HG03457 (cell line): ENCODE data around the gene PVRIG.
"Not testable (repeated sequence)": the region's sequence is repeated elsewhere in the genome, so short reads cannot be mapped to it uniquely, and the experiment has no call there.

Source experiments
- ATAC-seq: cut with Tn5 transposase; IDR thresholded peaks from one replicate; pipeline ENCODE4 v1.9.1; 2021; ENCODE audit warnings: moderate number of reproducible peaks; ENCODE audit not compliant: unreplicated experiment

Gene PVRIG

DNA sequence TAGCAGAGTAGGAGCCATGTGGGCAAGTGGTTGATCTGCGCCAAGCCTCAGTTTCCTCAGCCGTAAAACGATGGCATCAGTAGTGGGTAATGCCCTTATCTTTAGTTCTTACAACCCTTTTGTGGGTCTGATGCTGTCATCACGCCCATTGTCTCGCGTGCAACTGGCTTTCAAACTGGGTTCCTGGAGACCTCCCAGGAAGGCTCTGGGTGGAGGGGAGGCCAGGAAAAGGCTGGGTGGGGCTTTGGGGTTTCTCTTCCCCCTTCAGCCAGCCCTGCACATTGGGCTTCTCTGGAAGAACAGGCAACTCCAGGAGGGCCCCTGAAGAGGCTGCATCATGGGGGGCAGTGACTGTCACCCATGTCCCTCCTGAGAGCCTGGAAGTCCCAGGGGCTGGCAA lies 5.1 kb downstream of the PVRIG start:
- ATAC-seq, result not testable (repeated sequence)

DNA sequence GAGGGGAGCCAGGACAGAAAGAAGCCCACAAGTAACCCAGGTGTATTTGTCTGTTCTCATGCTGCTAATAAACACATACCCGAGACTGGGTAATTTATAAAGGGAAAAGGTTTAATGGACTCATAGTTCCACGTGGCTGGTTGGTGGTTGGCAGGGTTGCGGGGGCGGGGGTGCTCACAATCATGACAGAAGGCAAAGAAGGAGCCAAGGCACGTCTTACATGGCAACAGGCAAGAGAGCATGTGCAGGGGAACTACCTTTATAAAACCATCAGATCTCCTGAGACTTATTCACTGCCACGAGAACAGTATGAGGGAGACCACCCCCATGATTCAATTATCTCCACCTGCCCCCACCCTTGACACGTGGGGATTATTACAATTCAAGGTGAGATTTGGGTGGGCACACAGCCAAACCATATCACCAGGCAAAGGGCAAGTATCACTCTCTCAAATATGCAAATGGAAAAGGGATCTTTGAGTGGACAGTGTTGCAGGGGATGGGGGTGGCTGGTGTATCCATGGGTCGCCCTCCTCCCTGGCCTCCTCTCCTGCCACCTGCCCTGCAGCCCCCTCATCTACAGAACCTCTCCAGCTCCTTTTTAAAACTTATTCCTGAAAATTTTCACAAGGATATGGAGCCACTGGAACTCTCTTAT lies 15.0 kb downstream of the PVRIG start:
- ATAC-seq, result not testable (repeated sequence)

DNA sequence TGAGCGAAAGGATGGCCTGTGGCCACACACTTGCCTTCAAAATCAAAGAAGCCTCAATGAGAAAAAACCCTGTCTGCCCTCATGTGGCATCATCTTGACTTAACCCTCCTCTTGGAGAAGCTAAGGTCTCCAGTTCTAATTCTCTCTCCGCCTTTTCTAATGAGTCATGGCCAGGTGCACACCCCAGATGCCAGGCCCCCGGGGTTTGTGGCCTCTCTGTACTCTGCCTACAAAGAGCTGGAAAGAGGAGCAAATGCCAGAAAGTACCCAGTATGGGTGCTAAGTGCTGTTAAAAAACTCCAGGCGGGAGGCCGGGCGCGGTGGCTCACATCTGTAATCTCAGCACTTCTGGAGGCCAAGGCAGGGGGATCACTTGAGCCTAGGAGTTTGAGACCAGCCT lies 20.2 kb downstream of the PVRIG start:
- ATAC-seq, result not testable (repeated sequence)

DNA sequence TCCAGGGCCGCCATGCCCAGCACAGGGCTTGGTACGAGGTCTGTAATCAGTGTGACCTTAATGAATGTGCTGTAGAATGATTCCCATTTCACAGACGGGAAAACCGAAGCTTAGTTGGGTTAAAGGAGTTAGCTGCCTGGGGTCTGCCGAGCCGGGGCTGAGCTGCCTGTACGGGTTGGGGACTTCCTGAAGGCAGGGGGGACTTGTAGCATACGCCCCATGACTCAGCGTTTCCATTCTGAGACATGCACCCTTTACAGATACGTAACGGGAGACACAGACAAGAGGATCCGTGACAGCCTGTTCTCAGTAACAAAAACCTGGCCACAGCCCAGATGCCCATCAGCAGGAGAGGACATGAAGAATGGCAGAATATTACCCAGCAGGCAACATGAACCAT lies 23.6 kb downstream of the PVRIG start:
- ATAC-seq, result not testable (repeated sequence)

DNA sequence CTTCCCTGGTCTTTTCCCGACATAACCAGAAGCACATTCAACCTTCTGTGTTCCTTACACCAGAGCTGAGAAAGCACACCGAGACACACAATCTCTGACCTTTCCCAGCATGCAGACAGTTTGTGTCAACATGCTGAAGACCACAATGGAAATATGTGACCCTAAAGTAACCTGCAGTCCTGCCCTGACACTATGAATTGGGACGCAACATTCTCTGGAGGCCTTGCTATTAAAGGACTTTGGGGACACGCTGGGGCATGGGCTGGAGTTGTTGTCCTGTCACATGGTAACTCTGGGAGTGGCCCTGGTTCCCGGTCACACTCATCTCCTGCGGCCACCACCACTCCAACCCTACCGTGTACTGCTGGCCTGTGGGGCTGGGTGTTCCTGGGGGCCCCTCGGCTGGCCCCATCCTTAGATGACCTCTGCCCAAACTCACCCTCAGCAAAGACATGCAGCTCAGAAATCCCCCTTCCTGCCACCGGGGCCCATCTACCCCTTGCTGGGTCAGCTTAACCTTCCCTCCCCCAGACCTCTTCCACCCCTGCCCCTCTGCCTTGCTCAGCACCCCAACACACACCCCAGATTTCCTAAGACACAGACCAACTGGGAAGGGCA lies 25.3 kb downstream of the PVRIG start:
- not testable (repeated sequence) for ATAC-seq

DNA sequence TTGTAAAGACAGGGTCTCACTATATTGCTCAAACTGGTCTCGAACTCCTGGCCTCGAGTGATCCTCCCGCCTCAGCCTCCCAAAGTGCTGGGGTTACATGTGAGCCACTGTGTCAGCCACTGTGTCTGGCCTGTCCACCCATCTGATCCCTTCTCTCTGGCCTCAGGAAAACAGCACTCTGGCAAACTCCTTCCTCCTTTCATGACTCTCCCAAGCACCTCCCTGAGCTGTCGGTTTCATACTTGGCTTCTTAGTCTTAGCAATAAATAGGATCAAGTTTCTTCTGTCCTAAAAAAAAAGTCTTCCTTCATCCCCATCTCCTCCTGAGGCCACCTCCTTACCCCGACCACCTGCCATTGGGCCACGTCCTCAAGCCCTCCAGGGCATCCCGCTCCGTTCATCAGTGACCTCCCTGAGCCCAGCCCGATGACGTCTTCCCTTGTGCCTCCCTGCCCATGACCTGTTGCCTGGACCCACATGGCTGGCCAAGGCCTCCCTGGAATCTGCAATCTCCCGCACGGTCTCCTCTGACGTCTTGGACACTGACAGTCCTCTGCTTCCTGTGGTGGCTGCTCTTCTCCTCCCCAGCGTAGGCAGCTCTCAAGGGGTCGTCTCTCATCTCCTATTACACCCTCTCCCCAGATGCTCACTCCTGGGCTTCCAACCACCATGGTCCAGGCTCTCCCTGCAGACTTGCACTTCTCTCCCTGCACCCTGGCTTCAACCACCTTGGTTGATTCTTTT lies 26.5 kb downstream of the PVRIG start:
- not testable (repeated sequence) for ATAC-seq

DNA sequence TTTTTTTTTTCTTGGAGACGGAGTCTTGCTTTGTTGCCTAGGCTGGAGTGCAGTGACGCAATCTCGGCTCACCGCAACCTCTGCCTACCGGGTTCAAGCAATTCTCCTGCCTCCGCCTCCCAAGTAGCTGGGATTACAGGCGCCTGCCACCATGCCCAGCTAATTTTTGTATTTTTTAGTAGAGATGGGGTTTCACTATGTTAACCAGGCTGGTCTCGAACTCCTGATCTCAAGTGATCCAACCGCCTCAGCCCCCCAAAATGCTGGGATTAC lies 27.1 kb downstream of the PVRIG start:
- not testable (repeated sequence) for ATAC-seq

DNA sequence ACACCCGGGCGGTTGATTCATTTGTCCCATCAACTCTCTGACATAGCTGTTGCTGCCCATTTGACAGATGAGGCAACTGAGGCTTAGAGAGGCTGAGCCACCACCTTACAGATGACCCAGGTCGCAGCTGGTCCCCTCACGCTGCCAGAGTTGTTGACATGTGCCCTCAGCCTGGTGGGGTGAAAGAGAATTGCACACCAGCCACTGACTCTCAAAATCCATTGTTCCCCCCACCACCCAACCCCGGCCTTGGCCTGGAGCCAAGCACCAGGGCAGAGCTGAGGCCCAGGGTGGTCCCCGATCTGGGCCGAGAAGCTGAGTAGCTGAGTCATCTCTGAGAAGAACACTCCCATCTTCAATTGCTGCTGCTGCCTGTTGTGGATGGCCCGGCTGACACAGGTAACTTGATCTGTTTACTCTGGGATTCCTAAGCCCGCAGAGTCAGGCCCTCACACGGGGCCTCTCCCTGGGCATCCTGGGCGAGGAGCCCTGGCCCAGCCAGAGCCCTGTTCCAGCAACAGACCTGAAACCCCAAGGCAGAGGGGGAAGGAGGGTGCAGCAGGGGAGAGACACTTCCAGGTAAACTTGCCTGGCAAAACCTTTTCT lies 27.5 kb downstream of the PVRIG start:
- no peak for ATAC-seq

DNA sequence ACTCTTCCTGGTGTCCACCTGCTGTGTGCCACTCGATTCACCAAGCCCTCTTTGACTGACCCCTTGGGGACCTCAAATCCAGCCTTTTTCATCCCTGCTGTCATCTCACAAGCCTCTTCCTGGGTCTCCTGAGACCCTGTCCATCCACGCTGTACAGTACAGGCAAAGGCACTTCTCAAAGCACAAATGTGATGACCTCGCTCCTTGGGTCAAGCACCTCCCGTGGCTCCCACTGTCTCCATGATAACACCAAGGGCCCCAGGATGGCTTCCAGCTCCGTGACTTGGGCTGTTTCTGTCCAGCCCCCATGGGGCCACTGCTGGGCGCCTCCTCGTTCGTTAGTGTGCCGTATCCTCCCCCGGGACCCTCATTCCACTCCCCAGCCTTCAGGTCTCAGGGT lies 28.7 kb downstream of the PVRIG start:
- no peak for ATAC-seq

DNA sequence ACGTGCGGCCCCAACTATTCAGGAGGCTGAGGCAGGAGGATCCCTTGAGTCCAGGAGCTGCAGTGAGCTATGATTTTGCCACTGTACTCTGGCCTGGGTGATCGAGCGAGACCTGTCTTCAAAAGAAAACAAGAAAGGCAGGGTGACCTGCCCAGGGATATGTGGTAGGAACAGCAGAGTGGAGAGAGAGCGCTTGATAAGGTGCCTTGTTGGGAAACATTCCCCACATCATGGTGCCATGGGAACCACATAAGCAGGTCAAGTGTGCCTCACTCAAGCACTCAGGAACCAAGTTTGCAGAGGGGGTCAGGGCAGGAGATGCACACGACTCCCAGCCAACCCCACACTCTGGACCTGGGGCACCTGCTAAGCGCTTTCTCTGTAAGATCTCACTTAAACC lies 37.3 kb downstream of the PVRIG start:
- no peak for ATAC-seq

DNA sequence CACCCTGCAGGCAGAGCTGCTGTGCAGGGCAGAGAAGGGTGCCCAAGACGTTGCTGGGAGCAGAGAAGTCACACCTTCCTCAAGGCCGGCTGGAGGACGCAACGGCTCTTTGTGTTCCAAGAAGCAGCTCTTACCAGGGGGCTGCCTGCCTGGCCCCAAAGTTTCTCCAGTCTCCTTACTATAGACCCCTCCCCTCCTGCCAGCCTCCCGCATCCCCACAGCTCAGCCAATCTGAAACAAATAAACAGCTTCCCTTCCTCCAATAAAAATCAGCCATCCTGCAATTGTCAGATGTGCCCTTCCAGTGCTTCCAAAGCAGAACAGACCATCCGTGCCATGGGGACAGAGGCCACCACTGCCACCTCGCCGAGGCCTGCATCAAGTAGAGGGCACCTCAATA lies 40.2 kb downstream of the PVRIG start:
- ATAC-seq, result not testable (repeated sequence)

DNA sequence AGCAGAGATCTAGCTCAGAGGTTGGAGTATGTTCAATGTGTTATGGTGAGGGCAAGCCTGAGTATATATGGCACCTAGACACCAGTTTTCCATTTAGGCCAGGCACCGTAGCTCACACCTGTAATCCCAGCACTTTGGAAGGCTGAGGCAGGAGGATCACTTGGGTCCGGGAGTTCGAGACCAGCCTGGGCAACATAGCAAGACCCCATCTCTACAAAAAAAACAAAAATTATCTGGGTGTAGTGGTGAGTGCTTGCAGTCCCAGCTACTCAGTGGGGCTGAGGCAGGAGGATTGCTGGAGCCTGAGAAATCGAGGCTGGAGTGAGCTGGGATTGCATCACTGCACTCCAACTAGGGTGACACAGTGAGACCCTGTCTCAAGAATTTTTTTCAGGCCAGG lies 43.1 kb downstream of the PVRIG start:
- not testable (repeated sequence) for ATAC-seq

DNA sequence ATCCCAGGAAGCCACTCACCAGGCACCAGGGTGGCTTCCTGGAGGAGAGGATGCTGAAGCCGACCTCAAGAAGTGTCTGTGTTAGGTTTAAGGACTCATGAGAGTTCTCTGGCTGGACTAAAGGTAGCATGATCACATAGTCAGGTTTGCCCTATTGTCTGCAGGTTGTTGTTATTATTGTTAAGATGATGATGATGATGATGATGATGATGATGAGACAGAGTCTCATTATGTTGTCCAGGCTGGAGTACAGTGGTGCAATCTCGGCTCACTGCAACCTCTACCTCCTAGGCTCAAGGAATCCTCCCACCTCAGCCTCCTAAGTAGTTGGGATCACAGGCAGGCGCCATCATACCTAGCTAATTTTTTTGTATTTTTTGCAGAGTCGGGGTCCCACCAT lies 44.5 kb downstream of the PVRIG start:
- ATAC-seq, result not testable (repeated sequence)

DNA sequence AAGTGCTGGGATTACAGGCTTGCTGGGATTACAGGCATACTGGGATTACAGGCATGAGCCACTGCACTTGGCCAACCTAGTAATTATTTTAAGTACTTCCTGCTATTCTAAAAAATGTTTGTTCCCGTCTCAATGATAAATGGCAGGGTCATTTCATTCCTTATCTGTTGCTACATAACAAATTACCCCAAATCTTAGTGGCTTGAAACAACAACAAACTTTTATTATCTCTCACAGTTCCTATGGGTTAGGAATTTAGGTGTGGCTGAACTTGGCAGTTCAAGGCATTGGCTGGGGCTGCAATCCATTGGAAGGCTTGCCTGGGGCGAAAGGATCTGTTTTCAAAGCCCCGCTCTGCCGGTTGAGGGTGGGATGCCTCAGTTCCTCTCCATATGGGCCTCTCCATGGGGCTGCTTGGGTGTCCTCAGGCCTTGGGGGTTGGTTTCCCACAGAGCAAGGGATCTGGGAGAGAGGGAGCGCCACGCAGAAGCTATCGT lies 45.0 kb downstream of the PVRIG start:
- ATAC-seq, result not testable (repeated sequence)

DNA sequence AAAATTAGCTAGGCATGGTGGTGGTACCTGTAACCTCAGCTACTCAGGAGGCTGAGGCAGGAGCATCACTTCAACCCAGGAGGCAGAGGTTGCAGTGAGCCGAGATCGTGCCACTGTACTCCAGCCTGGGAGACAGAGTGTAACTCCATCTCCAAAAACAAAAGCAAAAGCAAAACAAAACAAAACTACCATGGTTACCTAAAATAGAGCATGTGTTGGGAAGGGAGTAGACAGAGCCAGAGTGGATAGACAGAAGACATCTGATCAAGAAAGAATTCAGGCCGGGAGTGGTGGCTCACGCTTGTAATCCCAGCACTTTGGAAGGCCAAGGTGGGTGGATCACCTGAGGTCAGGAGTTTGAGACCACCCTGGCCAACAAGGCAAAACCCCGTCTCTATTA lies 46.1 kb downstream of the PVRIG start:
- not testable (repeated sequence) for ATAC-seq

DNA sequence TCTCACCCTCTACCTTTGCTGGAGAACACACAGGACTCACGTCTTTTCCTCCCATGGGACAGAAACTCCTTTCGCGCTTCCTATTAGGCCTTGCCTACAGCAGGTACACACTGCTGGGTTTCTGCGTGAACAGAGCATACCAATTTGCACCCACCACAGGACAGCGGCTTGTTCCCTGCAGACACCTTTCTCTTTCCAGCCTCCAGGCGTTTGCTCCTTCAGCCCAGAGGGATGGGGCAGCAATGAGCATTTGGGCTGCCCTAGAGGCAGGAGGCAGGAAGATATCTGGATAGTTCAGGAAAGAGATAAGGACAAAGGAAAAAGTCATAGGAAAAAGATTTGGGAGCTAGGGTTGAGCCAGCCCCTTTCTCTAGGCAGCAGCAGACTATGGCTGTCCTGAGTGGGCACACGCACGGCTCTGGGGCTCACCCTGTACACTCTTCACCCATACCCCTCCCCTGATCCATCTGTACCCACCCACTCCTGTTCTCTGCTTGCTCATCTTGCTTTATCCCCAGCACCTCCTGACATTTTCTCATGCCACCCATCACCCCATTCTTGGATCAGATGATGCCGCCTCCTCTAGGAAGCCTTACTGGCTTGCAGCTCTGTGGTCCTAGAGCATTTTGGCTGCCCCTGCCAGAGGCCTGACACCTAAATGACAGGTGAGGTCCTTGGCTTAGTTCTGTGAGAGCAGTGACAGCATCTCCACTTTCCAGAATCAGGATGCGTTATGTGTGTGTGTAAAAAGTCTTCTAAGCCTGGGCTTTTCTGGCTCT lies 47.0 kb downstream of the PVRIG start:
- ATAC-seq, result no peak

DNA sequence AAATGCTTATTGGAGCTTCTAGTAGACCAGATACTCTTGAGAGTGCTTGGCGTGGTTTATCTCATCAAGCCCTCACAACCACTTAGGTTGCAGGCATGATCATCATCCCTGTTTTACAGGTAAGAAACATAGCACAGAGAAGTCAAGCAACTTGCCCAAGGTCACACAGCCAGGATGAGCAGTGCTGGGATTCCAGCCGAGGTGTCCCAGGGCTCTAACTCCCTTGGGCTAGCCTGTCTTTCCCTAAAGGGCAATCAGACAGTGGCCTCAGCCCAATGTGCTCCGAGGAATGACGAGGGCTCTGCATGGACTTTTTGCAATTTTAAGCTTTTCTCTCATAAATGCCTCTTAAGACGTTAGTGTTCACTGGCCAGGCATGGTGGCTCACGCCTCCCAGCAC lies 47.9 kb downstream of the PVRIG start:
- ATAC-seq, result no peak

DNA sequence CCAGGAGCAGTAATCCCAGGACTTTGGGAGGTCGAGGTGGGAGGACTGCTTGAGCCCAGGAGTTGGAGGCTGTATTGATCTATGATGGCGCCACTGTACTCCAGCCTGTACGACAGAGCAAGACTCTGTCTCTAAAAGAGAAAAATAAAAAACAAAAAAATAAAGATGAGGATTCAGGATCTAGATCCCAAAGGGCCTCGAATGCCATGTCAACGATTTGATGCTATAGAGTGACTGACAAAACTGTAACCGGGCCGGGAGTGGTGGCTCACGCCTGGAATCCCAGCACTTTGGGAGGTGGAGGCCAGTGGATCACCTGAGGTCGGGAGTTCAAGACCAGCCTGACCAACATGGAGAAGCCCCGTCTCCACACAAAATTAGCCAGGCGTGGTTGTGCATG lies 49.1 kb downstream of the PVRIG start:
- ATAC-seq, result not testable (repeated sequence)

DNA sequence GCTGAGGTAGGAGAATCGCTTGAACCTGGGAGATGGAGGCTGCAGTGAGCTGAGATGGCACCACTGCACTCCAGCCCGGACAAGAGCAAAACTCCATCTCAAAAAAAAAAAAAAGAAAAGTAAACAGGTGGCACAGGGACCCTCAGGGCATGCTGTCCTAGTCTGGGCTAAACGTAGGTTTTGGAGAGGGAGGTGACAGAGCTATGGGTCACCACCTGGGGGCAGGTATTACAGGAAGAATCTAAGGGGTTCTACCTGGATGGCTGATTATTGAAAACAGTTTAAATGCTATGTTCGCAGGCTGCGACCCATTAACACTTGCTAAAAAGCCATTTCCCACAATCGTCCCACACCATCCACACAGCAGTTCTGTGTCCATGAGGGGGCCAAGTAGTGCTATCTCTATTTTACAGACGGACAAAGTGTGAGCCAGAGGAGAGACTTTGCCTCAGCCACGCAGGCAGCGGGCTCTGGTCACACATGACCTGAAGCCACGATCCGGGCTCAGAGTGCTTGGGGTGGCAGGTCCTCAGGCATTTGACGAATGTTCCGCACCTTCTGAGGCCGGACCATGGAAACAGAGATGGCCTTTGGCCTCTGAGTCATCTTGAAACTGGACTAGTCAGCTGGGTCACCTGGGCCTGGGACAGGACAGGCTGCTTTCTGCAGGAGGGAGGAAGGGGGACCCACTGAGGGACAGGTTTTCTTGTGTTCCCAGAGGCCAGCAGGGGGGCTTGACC lies 49.7 kb downstream of the PVRIG start:
- ATAC-seq, result not testable (repeated sequence)
